ENCODE results near the gene C20orf202.
A peak's percentile ranks its signal among the peaks of the same experiment; 100 is the strongest.

C20orf202 gene

GRCh38 chr20:1184638-1185315 lies 18.5 kb upstream of the C20orf202 start, which contains the start of gene TMEM74B:
TSS of gene TMEM74B (minus strand) at chr20:1184981. CDS start at chr20:1183801, 1,180 bp downstream.
- DNase-seq: peak in 1 of 3 donors; percentile 11

GRCh38 chr20:1185316-1185741 lies 17.9 kb upstream of the C20orf202 start:
- DNase-seq: peak in 1 of 3 donors; percentile 23

- DNase-seq: peak; percentile 58 to 78 (median 67)
These were observed 17.4 kb upstream of the C20orf202 start for GRCh38 chr20:1185790-1186334.

GRCh38 chr20:1186367-1186991 lies 16.8 kb upstream of the C20orf202 start:
- no peak for DNase-seq

GRCh38 chr20:1187605-1188171 lies 15.6 kb upstream of the C20orf202 start:
- no peak for DNase-seq

GRCh38 chr20:1188347-1188746 lies 14.9 kb upstream of the C20orf202 start:
- DNase-seq: no peak

- DNase-seq: no peak
These were observed 13.4 kb upstream of the C20orf202 start for GRCh38 chr20:1189827-1190226.

GRCh38 chr20:1190847-1191246 lies 12.4 kb upstream of the C20orf202 start:
- DNase-seq: no peak

GRCh38 chr20:1191299-1191698 lies 12.0 kb upstream of the C20orf202 start:
- no peak for DNase-seq

GRCh38 chr20:1195226-1195625 lies 8.0 kb upstream of the C20orf202 start:
- no peak for DNase-seq

- peak in 1 of 3 donors; percentile 32 for DNase-seq
These were observed 6.6 kb upstream of the C20orf202 start for GRCh38 chr20:1196634-1197033.

GRCh38 chr20:1197801-1198200 lies 5.5 kb upstream of the C20orf202 start:
- no peak for DNase-seq

GRCh38 chr20:1198751-1199150 lies 4.5 kb upstream of the C20orf202 start:
- DNase-seq: no peak

GRCh38 chr20:1199212-1199873 lies 3.9 kb upstream of the C20orf202 start:
- no peak for DNase-seq

- no peak for DNase-seq
These were observed 3.3 kb upstream of the C20orf202 start for GRCh38 chr20:1199964-1200363.

GRCh38 chr20:1203630-1204029 lies 376 bp downstream of the C20orf202 start:
- no peak for DNase-seq

GRCh38 chr20:1204113-1204512 lies 859 bp downstream of the C20orf202 start:
- DNase-seq: peak in 2 of 3 donors; percentile 46 to 58

GRCh38 chr20:1204576-1204975 lies 1.3 kb downstream of the C20orf202 start:
- DNase-seq: peak in 1 of 3 donors; percentile 38

- DNase-seq: no peak
These were observed 2.5 kb downstream of the C20orf202 start for GRCh38 chr20:1205802-1206201.

- DNase-seq: peak in 1 of 3 donors; percentile 28
These were observed 3.3 kb downstream of the C20orf202 start for GRCh38 chr20:1206366-1207148.

GRCh38 chr20:1207293-1207878 lies 4.1 kb downstream of the C20orf202 start:
- no peak for DNase-seq
